ENCODE measurements around the gene ACVRL1.
A peak's percentile ranks its signal among the peaks of the same experiment; 100 is the strongest.

ACVRL1 gene

GRCh38 chr12:51943346-51943745, 36.0 kb downstream of the ACVRL1 start:
- no peak for DNase-seq (ENCODE audit: low read depth)
- no peak overlapping the region for H3K4me3 ChIP-seq (ENCODE audit: low read length)
- TF ChIP-seq CTCF (IDR thresholded peaks at IDR 0.05; ENCODE audit: insufficient read depth, low read depth, low read length, missing control alignments): no peak

- no peak for TF ChIP-seq CTCF (IDR thresholded peaks at IDR 0.05; ENCODE audit: insufficient read depth, low read depth, low read length, missing control alignments)
- DNase-seq (ENCODE audit: low read depth): no peak
- H3K4me3 ChIP-seq (ENCODE audit: low read length): no peak overlapping the region
Observed at GRCh38 chr12:51944608-51945233, 37.4 kb downstream of the ACVRL1 start.

GRCh38 chr12:51947246-51947996, 40.1 kb downstream of the ACVRL1 start:
- TF ChIP-seq CTCF (IDR thresholded peaks at IDR 0.05; ENCODE audit: insufficient read depth, low read depth, low read length, missing control alignments): no peak

GRCh38 chr12:51948066-51948465, 40.8 kb downstream of the ACVRL1 start:
- TF ChIP-seq CTCF (IDR thresholded peaks at IDR 0.05; ENCODE audit: insufficient read depth, low read depth, low read length, missing control alignments): no peak
- H3K4me3 ChIP-seq (ENCODE audit: low read length): no peak overlapping the region
- no peak for DNase-seq (ENCODE audit: low read depth)

More at GRCh38 chr12:51947246-51947996, 40.1 kb downstream of the ACVRL1 start:
- H3K4me3 ChIP-seq (ENCODE audit: low read length): no peak overlapping the region
- DNase-seq (ENCODE audit: low read depth): no peak

- H3K4me3 ChIP-seq (ENCODE audit: low read length): no peak overlapping the region
- DNase-seq (ENCODE audit: low read depth): no peak
- TF ChIP-seq CTCF (IDR thresholded peaks at IDR 0.05; ENCODE audit: insufficient read depth, low read depth, low read length, missing control alignments): no peak
Observed at GRCh38 chr12:51949342-51950030, 42.2 kb downstream of the ACVRL1 start.

GRCh38 chr12:51950682-51951198, 43.4 kb downstream of the ACVRL1 start:
- peak overlapping the region; percentile 52 for H3K4me3 ChIP-seq (ENCODE audit: low read length)
- TF ChIP-seq CTCF (IDR thresholded peaks at IDR 0.05; ENCODE audit: insufficient read depth, low read depth, low read length, missing control alignments): no peak
- no peak for DNase-seq (ENCODE audit: low read depth)
